GM11168 (cell line): Measurements from ENCODE around the gene NR2C1.

Experiments used
- in situ Hi-C: fragments of 300-500 bp; cut with MboI; formaldehyde crosslinking; loops from one replicate; pipeline ENCODE4 v1.12.0; 2022; ENCODE audit warnings: low sequenced_read_pairs; ENCODE audit not compliant: unreplicated experiment

NR2C1 gene

DNA sequence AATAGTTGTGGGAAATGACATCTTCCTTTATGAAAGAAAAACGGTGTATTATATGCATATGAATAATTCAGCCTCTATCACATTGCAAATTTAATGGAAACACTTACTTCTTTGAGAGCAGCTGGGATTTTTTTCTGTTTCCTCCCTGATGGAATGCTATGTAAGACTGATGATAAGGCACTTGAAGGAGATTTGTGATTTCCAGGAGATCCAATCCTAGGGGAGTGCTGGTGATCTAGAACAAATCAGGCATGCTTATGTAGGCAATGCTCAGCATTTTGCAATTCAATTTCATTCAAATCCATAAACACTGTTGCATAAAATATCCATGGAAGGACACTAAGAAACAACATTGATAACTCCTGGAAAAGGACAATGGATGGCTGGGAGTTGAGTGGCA lies 16.0 kb upstream of the NR2C1 start:
- in situ Hi-C loops: no loop called here

DNA sequence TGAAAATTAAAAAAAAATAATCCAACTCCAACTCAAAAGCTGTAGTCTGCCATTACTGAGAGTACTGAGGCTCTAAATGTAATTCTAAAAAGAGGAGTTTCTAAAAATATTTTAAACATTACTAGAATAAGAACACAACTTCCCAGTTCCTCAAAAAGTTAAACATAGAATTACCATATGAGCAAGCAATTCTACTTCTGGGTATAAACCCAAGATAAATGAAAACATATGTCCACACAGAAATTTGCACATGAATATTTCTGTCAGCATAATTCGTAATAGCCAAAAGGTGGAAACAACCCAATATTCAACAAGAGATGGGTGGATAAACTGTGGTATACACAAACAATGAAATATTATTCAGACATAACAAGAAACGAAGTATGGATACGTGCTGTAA lies 15.0 kb upstream of the NR2C1 start:
- in situ Hi-C loops: no loop called here

DNA sequence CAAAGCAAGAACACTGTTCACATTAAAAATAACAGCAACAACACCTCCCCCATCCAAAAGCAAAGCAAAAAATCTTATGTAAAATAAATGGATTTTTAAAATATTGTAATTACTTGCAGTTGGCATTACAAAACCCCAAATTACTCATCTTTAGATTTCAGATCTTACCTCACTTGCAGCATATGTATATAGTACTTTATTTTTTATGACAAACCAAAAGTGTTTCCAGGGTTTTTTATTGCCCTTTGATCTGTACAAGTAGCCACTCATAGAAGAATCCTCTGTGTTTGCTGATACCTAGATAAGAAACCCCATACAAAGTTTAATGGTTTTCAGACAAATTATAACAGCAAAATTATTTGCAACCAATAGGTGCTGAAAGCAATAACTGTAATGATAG lies 12.2 kb upstream of the NR2C1 start:
- in situ Hi-C loops: no loop called here

DNA sequence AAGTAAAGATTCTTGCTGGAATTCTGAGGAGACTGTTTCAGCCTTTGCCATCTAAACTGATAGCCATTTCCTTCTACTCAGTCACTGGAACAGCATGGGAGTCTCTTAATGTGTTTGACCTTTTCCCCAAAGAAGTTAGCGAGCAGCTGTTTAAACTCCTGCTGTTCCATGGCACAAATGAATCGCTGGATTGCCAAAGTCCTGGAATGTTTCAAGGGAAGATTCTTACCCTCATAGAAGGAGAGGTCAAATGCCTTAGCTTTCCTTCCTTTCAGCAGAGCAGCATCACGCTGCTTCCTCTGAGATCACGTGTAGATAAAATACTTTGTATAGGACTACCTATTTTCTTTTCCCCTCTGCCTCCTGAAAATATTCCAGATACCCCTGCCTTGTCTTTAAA lies 10.5 kb upstream of the NR2C1 start:
- in situ Hi-C loops: no loop called here

DNA sequence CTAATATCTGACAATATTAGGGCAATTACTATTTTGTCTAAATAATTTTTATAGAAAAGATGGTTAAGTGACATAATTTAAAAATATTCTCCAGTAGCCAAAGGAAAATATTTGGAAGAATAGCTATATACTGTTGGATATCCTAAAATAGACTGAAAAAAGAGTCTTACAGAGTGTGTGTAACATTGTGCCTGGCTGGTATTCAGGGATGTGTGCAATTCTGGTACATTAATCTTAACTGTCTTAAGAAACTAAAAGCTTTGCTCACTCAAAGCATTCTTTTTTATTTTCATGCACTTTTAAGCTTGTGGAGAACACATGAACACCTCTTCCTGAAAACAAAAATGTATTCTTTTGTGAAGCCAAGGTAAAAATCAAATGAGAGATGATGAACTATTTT lies 10.1 kb upstream of the NR2C1 start:
- in situ Hi-C loops: no loop called here

DNA sequence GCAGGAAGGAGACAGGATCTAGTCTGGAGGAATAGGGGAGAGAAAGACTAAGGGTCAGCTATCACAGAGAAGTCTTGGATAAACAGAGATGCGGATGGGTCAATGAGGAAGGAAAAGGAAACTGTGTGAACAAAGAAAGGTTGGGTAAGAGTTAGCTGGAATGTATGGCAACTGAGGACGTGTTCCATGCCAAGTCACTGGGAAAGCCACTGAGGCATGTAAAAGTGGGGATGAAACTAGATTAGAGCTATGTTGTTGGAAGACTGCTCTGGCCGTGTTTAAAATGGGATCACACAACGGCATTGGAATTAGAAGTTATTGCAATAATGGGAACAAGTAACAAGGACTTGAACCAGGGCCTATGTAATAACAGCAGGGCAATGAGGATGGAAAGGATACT lies 3.9 kb upstream of the NR2C1 start:
- in situ Hi-C loops: no loop called here

DNA sequence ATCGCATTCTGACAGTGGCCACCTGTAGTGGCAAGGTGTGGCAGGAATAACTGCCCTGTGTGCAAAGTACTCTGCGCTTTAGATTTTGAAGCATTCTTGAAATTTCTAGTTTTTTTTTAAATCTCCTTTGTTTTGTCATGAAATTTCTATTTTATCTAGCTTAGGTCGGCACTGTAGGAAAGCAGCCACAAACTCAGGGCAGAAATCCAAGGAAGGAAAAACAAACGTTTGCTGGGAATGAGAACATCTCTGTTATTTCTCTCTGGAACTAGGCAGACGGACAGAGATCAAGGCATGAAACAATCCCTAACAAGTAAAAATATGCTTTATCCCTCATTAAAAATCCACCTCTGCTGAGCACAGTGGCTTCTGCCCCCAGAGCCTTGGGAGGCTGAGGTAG lies 1.3 kb upstream of the NR2C1 start:
- in situ Hi-C loops: no loop called here

DNA sequence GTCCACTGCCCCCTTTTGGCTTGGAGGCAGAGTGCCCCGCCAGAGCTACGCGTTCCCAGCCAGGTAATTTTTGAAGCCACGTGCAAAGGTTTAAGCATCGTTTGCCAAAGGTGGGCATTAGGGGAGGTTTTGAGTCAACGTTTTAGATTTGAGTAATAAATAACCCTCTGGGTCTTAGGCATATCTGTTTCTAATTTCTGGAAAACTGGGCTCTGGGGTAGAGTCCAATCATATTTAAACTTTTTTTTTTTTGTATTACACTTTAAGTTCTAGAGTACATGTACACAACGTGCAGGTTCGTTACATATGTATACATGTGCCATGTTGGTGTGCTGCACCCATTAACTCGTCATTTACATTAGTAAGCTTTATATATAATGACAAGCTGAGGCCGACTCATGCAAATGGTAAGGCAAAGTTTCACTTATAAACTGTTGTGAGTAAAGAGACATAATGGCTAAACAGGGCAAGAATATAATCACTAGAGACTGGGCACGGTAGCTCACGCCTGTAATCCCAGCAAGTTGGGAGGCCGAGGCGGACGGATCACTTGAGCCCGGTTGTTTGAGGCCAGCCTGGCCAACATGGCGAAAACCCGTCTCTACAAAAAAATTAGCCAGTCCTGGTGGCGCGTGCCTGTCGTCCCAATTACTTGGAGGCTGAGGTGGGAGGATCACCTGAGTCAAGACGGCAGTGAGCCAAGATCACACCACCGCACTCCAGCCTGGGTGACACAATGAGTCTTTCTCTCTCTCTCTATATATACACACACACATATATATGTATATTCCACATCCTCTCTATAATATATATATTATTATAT lies 491 bp upstream of the NR2C1 start:
- in situ Hi-C loops: no loop called here

DNA sequence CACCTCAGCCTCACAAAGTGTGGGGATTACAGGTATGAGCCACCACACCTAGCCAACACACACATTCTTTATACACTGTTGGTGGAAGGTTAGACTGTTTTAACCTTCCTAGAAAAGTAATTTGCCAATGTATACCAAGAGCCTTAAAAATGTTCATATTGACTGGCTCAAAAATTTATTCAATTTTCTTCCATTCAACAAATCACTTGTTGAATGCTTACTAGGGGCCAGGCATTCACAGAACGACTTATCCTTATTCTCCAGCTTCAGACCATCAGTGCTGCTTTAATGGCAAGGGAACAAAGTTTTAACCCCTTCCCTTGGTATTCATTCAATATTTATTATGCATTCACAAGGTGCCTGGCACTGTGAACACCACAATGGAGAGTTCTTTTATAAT lies 3.0 kb downstream of the NR2C1 start:
- in situ Hi-C loops: no loop called here

DNA sequence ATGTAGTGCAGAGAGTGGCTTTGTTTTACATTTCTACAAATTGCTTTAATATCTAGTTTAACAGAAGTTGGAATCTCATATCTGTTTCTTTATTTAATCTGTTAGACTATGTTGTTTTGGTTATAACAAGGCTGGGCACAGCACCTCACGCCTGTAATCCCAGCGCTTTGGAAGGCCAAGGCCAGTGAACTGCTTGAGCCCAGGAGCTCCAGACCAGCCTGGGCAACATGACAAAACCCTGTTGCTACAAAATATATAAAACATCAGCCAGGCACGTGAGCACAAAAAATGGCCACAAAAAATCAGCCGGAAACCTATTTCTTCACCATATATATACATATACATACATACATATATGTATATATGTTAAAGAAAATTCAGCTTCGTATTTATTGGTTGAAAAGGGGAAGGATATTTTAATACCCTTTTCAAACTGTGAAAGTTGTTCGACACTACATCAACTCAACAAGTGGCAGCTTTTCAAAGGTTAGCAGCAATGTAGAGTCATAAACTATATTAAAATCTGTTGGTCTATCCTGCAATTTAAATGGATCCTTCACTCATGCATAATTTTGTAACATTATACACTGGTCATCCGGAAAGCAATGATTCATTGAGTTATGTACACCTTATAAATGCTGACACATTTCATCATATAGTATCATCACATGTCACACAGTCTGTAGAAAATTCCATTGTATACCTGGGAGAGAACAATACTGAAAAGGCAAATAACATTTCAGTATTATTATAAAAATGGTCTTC lies 7.1 kb downstream of the NR2C1 start:
- in situ Hi-C loops: no loop called here

DNA sequence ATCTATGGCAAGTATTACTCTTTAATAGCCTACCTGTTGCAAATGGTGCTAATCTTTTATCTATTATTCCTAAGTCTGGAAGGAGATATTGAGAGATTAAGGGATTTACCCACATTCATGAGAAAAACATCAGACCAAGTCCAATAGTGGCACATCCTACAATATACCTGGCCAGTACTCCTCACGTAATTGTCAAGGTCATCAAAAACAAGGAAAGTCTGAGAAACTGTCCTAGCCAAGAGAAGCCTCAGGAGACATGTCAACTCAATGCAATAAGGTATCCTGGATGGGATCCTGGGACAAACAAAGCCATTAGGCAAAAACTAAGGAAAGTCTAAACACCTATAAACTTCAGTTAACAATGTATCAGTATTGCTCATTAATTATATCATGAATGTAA lies 12.5 kb downstream of the NR2C1 start:
- in situ Hi-C loops: no loop called here

DNA sequence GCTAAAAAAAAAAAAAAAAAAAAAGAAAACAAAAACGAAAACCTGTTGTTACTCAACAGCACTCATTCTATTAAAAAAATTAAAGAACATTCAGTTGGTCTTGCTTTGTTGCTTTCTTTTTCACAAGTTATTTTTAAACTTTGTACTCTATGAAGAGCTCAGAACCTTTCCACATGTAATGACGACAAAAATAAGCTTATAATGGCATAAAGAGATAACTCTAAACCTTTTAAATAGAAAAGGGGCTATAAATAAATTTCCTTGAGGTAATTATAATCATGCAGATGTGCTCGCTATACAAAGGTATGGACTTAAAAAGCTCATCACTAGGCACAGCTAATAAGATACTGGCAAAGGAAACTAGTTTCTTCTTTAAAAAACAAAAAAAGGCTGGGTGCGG lies 13.4 kb downstream of the NR2C1 start:
- in situ Hi-C loops: no loop called here

DNA sequence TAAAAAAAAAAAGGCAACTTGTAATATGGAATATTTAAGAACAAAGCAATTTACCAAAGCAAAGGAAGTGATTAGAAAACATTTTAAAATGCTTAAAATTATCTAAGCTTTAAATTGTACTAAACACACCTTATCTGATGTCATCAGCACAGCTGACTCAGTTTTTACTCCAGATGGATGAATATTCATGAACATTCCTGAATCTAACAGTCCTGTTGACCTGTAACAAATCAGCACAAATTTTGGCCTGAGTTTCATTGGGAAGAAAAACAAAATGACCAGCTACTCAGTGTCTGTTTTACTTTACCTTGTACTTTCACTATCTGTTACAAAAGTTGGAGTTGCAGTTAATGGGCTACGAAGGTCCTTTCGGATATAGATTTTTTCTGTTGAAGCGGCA lies 16.0 kb downstream of the NR2C1 start:
- in situ Hi-C loops: no loop called here

DNA sequence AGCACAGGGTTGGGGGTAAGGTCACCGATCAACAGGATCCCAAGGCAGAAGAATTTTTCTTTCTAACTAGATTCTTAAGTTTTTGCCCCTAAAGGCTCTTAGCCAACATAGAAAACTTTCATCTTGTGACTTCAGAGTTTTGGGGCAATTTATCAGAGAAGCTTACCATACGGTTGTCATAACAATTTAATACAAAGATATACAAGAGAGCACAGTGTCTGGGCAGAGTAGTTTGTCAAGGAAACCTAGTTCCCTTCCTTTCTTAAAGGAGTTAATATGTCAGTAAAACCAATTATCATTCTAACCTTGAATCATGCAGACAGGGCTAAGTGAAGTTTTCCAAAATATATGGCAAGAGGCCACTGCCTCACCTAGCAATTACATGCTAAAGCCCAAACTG lies 18.4 kb downstream of the NR2C1 start:
- in situ Hi-C loops: no loop called here

DNA sequence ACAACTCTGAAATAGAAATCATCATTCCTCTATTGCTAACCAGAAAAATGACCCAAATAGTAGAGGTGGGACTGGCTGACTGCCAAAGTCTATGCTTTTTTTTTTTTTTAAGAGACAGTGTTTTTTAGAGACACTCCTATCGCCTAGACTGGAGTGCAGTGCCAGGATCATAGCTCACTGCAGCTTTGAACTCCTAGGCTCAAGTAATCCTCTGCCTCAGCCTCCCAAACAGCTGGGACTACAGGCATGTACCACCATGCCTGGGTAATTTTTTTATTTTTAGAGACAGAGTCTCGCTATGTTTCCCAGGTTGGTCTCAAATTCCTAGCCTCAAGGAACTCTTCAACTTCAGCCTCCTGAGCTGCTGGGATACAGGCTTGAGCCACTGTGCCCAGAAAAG lies 19.2 kb downstream of the NR2C1 start:
- in situ Hi-C loops: no loop called here

DNA sequence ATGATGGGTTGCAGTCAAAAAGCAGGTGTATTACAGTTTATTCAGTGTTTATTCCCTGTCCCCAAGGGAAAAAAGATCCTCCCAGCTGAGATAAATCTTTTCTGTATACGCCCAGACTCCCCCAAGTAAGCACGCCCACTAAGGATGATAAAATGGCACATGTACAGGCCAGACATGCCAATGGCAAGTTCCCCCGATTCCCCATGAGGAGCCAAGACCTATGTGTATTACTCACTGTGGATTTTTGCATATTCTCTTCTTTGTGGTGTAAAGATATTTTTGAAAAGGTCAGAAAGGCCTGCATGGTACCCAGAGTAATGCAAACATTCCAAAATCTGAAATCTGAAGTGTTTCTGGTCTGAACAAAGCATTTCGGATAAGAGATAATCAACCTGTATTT lies 22.2 kb downstream of the NR2C1 start:
- in situ Hi-C loops: no loop called here

DNA sequence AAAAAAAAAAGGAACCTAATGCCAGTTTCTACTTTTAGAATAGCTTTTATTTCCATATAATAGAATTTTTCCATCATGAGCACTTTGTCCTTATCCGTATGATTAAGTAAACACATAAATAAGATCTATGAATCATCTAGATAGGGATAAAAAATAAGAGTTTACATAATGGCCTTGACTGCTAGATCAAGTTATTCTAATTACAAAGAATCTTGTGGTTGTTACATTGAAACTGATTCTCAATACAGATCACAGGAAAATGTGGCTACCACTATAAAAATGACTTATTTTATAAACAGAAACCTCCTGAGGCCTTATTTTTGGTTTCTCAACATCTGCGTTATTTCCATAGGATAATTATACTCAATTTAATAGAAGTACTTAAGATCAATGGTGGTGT lies 35.5 kb downstream of the NR2C1 start:
- in situ Hi-C loops: no loop called here

DNA sequence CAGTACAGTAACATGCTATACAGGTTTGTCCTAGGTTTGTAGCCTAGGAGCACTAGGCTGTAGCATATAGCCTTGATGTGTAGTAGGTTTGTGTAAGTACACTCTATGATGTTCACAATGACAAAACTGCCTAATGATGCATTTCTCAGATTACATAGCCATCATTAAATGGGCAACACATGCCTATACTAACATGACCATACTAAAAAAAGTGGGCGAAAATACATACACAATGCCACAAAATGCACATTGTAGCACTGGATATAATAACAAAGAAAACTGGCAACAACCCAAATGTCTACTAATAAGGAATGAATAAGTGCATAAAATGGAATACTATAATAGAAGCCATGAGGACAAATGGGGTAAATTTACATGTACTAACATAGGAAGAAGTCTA lies 38.7 kb downstream of the NR2C1 start:
- in situ Hi-C loops: no loop called here

DNA sequence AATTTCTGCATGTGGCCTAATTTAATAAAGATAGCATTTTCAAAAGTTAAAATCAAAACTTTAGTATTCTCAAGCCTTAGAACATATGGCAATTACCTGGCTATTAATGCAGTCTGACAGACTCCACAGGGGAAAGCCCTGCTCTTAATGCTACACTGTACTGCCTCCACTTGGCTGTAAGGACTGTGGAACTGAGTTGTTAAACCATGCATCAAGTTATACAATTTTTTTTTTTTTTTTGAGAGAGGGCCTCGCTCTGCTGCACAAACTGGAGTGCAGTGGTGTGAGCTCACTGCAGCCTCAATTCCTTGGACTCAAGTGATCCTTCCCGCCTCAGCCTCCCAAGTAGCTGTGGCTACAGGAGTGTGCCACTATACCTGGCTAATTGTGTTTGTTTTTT lies 50.9 kb downstream of the NR2C1 start:
- in situ Hi-C loops: no loop called here

DNA sequence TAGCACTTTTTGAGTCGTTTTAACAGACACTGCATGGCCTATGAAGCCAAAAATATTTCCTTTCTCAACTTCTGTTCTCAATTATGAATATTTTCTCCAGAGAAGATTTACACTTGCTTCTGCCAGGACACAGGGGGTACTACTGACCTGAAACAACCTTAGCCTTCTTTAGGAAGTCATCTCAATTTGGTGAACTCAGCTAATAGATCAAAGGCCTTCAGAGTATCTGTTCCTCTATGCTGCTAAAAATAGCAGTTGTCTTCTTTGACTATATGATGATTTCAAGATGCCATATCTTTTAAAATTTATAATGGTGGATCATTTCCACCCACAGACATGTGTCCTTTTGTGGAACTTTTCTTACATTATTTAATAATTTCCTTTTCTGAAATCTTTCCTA lies 55.9 kb downstream of the NR2C1 start:
- in situ Hi-C loops: no loop called here

DNA sequence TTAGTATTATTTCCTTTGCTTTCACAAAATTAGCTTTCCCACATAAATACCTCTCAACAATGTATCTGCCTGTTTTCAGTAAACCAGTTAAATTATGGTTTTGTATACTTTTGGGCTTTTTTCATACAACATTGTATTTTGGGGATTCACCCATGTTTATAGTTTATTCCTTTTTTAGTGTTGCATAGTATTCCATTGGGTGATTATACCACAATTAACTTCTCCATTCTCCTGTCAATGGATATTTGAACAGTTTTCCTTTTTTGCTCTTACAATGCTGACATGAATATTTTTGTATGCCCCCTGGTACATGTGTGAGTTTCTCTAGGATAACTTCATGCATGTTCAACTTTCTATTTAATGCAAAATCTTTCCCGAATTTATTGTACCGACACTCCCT lies 57.3 kb downstream of the NR2C1 start:
- in situ Hi-C loops: no loop called here

DNA sequence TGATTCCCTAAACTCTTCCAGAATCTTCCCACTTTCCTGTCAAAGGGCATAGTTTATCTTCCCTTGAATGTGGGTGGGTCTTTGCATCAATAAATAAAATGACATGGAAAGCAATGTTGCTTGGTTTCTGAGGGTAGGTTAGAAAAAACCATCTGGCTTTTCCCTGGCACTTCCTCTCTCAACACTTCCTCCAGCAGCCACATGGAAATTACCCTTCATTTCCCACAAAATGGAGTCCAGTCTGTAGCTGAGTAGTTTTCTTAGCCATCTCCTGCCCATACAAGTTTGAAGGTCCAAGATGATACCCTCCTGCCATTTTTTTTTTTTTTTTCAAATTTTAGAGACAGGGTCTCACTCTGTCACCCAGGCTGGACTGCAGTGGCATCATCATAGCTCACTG lies 58.9 kb downstream of the NR2C1 start:
- in situ Hi-C loops: no loop called here
